HG02852 (cell line): ENCODE results near the gene MAP2K3.
"Not testable (repeated sequence)": the region's sequence is repeated elsewhere in the genome, so short reads cannot be mapped to it uniquely, and the experiment has no call there.

Experiments used
- ATAC-seq: cut with Tn5 transposase; IDR thresholded peaks from one replicate; pipeline ENCODE4 v1.9.1; 2021; ENCODE audit warnings: mild to moderate bottlenecking, moderate library complexity; ENCODE audit not compliant: unreplicated experiment

MAP2K3 gene

GRCh38 chr17:21310061-21310765 lies 25.7 kb downstream of the MAP2K3 start:
- not testable (repeated sequence) for ATAC-seq

- not testable (repeated sequence) for ATAC-seq
Measured at GRCh38 chr17:21310766-21311602, 26.5 kb downstream of the MAP2K3 start.

- ATAC-seq = no peak
Measured at GRCh38 chr17:21313320-21313719, 28.8 kb downstream of the MAP2K3 start.

- not testable (repeated sequence) for ATAC-seq
Measured at GRCh38 chr17:21313761-21314160, 29.2 kb downstream of the MAP2K3 start.

- not testable (repeated sequence) for ATAC-seq
Measured at GRCh38 chr17:21314261-21314664, 29.8 kb downstream of the MAP2K3 start.

- ATAC-seq = not testable (repeated sequence)
Measured at GRCh38 chr17:21314701-21315111, 30.2 kb downstream of the MAP2K3 start.

GRCh38 chr17:21315246-21316000 lies 30.9 kb downstream of the MAP2K3 start:
- ATAC-seq = not testable (repeated sequence)

GRCh38 chr17:21316212-21316886 lies 31.8 kb downstream of the MAP2K3 start:
- ATAC-seq = peak; percentile 58

- peak; percentile 19 for ATAC-seq
Measured at GRCh38 chr17:21316887-21317500, 32.5 kb downstream of the MAP2K3 start.

GRCh38 chr17:21317821-21318220 lies 33.3 kb downstream of the MAP2K3 start:
- ATAC-seq = not testable (repeated sequence)

GRCh38 chr17:21318439-21318838 lies 33.9 kb downstream of the MAP2K3 start:
- no peak for ATAC-seq

- not testable (repeated sequence) for ATAC-seq
Measured at GRCh38 chr17:21318856-21319255, 34.3 kb downstream of the MAP2K3 start.

GRCh38 chr17:21319256-21319655 lies 34.7 kb downstream of the MAP2K3 start:
- not testable (repeated sequence) for ATAC-seq

GRCh38 chr17:21319686-21320375 lies 35.3 kb downstream of the MAP2K3 start:
- not testable (repeated sequence) for ATAC-seq

GRCh38 chr17:21320430-21320829 lies 35.9 kb downstream of the MAP2K3 start:
- ATAC-seq = not testable (repeated sequence)

- not testable (repeated sequence) for ATAC-seq
Measured at GRCh38 chr17:21321061-21321460, 36.5 kb downstream of the MAP2K3 start.

GRCh38 chr17:21321744-21322191 lies 37.3 kb downstream of the MAP2K3 start:
- ATAC-seq = not testable (repeated sequence)

GRCh38 chr17:21323257-21324111 lies 39.0 kb downstream of the MAP2K3 start:
- ATAC-seq = not testable (repeated sequence)
